Astrocyte of the spinal cord (primary cell): Measurements from ENCODE around the gene APBB2.
A peak's percentile ranks its signal among the peaks of the same experiment; 100 is the strongest.
"Not testable (repeated sequence)": the region's sequence is repeated elsewhere in the genome, so short reads cannot be mapped to it uniquely, and the experiment has no call there.

ENCODE experiments used
- DNase-seq: peaks from one replicate; pipeline ENCODE4 v3.0.0; 2011; ENCODE audit warnings: low read depth, low spot score
- H3K4me3 ChIP-seq: 2 replicates; pipeline ENCODE4 v1.5.1; 2011; ENCODE audit warnings: low read depth, mild to moderate bottlenecking, low read length, moderate library complexity
- CTCF ChIP-seq: IDR thresholded peaks from 2 replicates; pipeline ENCODE4 v1.5.1; 2012; ENCODE audit warnings: low read depth, mild to moderate bottlenecking, low read length, inconsistent platforms
- in situ Hi-C: cut with HindIII; loops from 2 replicates; pipeline ENCODE4 v1.10.0; 2017; ENCODE audit warnings: low sequenced_read_pairs

The APBB2 gene

GRCh38 chr4:40931841-40932240 lies 282.5 kb downstream of the APBB2 start:
- no peak for TF ChIP-seq CTCF
- no peak overlapping the region for H3K4me3 ChIP-seq
- in situ Hi-C loops: no loop called here
- DNase-seq: no peak

- in situ Hi-C loops: no loop called here
- no peak for TF ChIP-seq CTCF
- no peak for DNase-seq
Observed at GRCh38 chr4:40931238-40931637, 283.1 kb downstream of the APBB2 start.

GRCh38 chr4:40927074-40927473 lies 287.3 kb downstream of the APBB2 start:
- no peak overlapping the region for H3K4me3 ChIP-seq
- no peak for DNase-seq
- in situ Hi-C loops: no loop called here
- TF ChIP-seq CTCF: no peak

More at GRCh38 chr4:40931238-40931637, 283.1 kb downstream of the APBB2 start:
- no peak overlapping the region for H3K4me3 ChIP-seq

GRCh38 chr4:40924793-40925117 lies 289.6 kb downstream of the APBB2 start:
- in situ Hi-C loops: no loop called here
- H3K4me3 ChIP-seq: no peak overlapping the region
- no peak for TF ChIP-seq CTCF
- no peak for DNase-seq

- peak; percentile 99 for TF ChIP-seq CTCF
- in situ Hi-C loops: no loop called here
- DNase-seq: peak; percentile 67
- H3K4me3 ChIP-seq: no peak overlapping the region
Observed at GRCh38 chr4:40924096-40924792, 290.1 kb downstream of the APBB2 start.

- peak; percentile 11 for TF ChIP-seq CTCF
- DNase-seq: no peak
- in situ Hi-C loops: no loop called here
- no peak overlapping the region for H3K4me3 ChIP-seq
Observed at GRCh38 chr4:40923316-40924095, 290.8 kb downstream of the APBB2 start.

GRCh38 chr4:40919976-40920375 lies 294.4 kb downstream of the APBB2 start:
- in situ Hi-C loops, DNase-seq, H3K4me3 ChIP-seq: not testable (repeated sequence)
